ENCODE data around the gene CD99.
"Not testable (repeated sequence)": the region's sequence is repeated elsewhere in the genome, so short reads cannot be mapped to it uniquely, and the experiment has no call there.

Gene CD99

DNA sequence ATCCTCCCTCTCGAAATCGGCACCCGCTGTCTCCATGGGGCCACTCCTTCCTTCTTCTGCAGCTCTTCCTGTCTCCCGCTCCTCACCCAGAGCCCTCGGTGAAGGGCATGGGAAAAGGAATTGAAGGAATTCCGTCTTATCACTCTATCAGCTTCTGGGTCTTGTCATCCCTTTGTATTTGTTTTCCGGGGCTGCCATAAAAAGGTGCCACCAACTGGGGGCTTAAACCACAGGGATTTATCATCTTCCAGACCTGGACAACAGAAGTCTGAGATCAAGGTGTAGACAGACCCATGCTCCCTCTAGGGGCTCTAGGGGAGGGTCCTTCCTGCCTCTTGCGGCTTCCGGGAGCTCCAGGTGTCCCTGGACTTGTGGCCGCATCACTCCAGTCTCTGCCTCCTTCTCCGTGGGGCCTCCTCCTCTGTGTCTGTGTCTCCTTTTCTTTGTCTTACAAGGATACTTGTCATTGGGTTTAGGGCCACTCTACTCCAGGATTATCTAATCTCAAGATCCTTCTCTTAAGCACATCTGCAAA is 24.0 kb downstream of the CD99 start:
- TF ChIP-seq, protein P1, sequence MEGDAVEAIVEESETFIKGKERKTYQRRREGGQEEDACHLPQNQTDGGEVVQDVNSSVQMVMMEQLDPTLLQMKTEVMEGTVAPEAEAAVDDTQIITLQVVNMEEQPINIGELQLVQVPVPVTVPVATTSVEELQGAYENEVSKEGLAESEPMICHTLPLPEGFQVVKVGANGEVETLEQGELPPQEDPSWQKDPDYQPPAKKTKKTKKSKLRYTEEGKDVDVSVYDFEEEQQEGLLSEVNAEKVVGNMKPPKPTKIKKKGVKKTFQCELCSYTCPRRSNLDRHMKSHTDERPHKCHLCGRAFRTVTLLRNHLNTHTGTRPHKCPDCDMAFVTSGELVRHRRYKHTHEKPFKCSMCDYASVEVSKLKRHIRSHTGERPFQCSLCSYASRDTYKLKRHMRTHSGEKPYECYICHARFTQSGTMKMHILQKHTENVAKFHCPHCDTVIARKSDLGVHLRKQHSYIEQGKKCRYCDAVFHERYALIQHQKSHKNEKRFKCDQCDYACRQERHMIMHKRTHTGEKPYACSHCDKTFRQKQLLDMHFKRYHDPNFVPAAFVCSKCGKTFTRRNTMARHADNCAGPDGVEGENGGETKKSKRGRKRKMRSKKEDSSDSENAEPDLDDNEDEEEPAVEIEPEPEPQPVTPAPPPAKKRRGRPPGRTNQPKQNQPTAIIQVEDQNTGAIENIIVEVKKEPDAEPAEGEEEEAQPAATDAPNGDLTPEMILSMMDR (conservative IDR thresholded peaks at IDR 0.05; ENCODE audit: low read depth), result no peak
- POLR2A ChIA-PET (ENCODE audit: low non-redundant PET), result no interaction called here
- H3K27ac ChIP-seq, result no peak overlapping the region
- no peak for DNase-seq (ENCODE audit: low spot score)
- CTCF ChIA-PET, result no interaction called here

DNA sequence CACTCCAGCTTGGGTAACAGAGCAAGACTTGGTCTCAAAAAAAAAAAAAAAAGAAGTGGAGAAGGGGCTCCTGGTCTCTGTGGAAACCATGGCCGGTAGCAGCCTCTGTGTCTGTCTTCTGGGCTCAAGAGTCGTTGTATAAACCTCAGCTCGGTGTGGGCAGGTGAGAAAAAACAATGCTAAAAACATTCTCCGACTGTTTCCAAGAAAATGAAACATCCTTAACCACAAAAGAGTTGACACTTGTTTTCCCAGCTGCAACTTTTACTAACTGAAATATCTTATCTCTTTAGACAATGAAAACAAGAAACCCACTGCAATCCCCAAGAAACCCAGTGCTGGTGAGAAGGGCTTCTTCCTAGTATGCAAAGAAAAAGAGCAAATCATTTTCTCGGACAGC is 26.2 kb downstream of the CD99 start:
- POLR2A ChIA-PET (ENCODE audit: low non-redundant PET), result no interaction called here
- H3K27ac ChIP-seq, result no peak overlapping the region
- DNase-seq (ENCODE audit: low spot score), result no peak
- TF ChIP-seq, protein P1 (conservative IDR thresholded peaks at IDR 0.05; ENCODE audit: low read depth), result no peak
- CTCF ChIA-PET, result no interaction called here

DNA sequence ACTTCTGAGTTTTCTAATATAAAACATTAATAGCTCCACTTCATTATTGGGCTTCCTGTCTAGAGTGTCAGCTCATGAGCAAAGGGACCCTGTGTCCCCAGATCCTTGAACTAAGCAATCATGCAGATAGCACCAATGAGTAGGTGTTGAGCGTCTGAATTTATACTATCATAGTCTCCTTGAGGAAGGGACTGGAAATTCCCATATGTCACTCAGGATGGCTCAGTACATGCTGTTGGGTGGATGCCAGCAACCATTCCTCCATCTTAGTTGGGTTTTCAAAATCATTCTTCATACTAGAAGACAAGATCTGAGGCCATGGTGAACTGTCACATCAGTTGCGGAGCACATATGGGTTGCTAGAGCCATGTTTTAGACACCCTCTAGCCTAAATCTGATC is 27.7 kb downstream of the CD99 start:
- TF ChIP-seq, protein P1 (conservative IDR thresholded peaks at IDR 0.05; ENCODE audit: low read depth), result no peak
- CTCF ChIA-PET, result no interaction called here
- POLR2A ChIA-PET (ENCODE audit: low non-redundant PET), result no interaction called here
- no peak overlapping the region for H3K27ac ChIP-seq
- DNase-seq (ENCODE audit: low spot score), result no peak

DNA sequence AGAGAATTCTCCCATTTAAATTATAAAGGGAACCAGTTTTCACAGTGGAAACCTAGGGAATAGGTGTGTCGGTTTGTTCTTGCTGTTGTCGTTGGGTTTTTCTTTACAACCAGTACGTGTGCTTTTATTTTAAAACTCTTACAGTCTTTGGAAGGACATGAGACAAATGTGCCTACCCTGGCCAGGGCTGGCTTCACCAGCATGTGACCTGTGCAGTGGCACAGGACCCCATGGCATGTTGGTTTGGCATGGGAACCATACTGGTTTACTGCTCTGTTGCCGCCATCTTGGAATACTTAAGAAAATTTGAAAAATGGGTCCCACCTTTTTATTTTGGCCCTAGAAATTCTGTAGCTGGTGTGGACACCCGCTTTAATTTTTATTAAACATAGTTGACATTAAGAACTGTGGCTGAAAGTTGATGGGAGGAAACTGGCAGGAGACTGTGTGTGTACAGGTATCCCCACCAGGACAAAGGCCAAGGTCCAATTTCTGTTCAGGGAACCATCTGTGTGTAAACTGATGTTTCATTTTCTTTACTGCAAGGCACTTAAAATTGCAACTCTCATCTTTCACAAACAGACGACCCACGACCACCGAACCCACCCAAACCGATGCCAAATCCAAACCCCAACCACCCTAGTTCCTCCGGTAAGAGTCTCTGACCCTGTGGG is 28.8 kb downstream of the CD99 start:
- POLR2A ChIA-PET (ENCODE audit: low non-redundant PET), result no interaction called here
- H3K27ac ChIP-seq, result no peak overlapping the region
- CTCF ChIA-PET, result no interaction called here
- no peak for DNase-seq (ENCODE audit: low spot score)
- TF ChIP-seq, protein P1 (conservative IDR thresholded peaks at IDR 0.05; ENCODE audit: low read depth), result no peak

DNA sequence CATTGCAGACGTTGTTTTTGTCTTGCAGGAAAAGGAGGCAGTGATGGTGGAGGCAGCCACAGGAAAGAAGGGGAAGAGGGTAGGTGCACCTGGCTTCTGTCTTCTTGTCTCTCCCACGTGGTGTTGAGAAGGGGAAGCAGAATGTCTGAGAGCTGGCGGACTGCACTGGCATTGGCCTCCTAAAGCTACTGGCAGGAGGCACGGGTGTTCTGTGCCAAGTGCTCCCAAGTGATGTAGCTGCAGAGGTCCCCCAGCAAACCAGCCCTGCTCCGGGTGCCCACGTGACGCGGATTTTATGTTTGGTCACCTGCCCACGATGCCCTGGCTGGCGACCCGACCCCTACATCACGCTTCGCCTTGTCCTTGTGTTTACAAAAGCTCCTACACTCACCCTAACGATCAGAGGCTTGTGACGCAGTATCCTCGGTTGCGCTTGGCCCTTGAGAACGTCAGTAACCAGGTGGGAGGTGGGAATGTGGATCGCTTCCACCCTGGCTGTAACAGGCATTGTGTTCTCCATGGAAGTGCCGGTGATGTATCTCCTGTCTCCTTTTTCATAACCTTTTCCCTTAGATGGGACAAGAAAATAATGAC is 32.3 kb downstream of the CD99 start:
- DNase-seq (ENCODE audit: low spot score), result no peak
- H3K27ac ChIP-seq, result no peak overlapping the region
- TF ChIP-seq, protein P1 (conservative IDR thresholded peaks at IDR 0.05; ENCODE audit: low read depth), result no peak
- CTCF ChIA-PET, result no interaction called here
- POLR2A ChIA-PET (ENCODE audit: low non-redundant PET), result no interaction called here

DNA sequence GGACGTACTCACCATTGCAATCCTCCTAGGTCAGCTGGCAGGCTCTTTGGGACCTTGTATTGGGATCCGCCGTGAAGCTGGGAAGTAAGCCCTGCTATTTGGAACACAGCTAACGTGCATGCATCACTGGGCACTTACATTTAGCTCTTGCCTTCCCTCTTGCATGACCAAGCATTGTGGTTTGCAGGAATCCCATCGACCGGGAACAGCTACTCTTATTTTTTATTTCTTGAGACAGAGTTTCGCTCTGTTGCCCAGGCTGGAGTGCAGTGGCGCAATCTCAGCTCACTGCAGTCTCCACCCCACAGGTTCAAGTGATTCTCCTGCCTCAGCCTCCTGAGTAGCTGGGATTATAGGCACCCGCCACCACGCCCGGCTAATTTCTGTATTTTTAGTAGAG is 36.2 kb downstream of the CD99 start:
- H3K27ac ChIP-seq; POLR2A ChIA-PET (ENCODE audit: low non-redundant PET); CTCF ChIA-PET; DNase-seq (ENCODE audit: low spot score): not testable (repeated sequence)

DNA sequence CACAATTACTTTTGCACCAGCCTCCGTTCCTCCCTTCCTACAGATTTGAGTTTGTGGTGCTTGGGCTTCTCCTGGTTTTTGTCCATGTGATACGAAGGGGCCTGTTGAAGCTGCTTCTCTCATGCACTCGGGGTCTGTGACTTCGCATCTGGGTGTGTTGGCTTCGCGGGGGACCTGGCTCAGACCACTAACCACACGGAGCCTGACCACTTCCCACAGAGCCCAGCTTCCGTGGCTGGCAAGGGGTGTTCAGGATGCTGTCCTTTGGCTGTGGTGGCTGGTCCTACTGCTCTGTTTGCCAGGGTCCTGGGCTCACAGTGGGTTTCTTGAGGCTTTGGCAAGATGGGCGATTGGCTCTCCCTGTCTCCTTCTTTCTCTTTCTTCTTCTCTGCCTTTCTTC is 41.0 kb downstream of the CD99 start:
- no peak for DNase-seq (ENCODE audit: low spot score)
- no peak overlapping the region for H3K27ac ChIP-seq
- ChIA-PET CTCF (no interaction called here), POLR2A (ENCODE audit: low non-redundant PET) (no interaction called here)
- TF ChIP-seq, protein P1 (conservative IDR thresholded peaks at IDR 0.05; ENCODE audit: low read depth), result no peak

Data from RWPE1 (cell line).